Esophagus muscularis mucosa (tissue), 4 donors: ENCODE results near the gene PGM3. TPM values are rescaled to one million over a fixed set of nuclear protein-coding genes. Genes with fewer than 3 reads are reported as not detected.

ENCODE experiments used
- DNase-seq: peaks from one replicate; pipeline ENCODE4 v3.0.0-alpha.2; 2017; ENCODE audit errors: extremely low spot score
- H3K27ac ChIP-seq, 4 donors: fragments of 200-600 bp; sonication (generic); replicated peaks in 1 of 4; 1 replicate in 3 of 4; 2 replicates in 1 of 4; pipeline ENCODE4 v1.5.1; 2016 to 2019; ENCODE audit warnings: mild to moderate bottlenecking in 1 of 4
- H3K27me3 ChIP-seq, 4 donors: fragments of 200-600 bp; sonication (generic); one replicate each; pipeline versions ENCODE4 v1.5.1 to v1.6.0; 2016 to 2019
- H3K36me3 ChIP-seq, 4 donors: fragments of 200-600 bp; sonication (generic); one replicate each; pipeline ENCODE4 v1.5.1; 2016 to 2019
- H3K4me1 ChIP-seq, 4 donors: fragments of 200-600 bp; sonication (generic); one replicate each; pipeline ENCODE4 v1.5.1; 2016 to 2019
- H3K4me3 ChIP-seq, 4 donors: fragments of 200-600 bp; sonication (generic); 1 replicate in 2 of 4; 2 replicates in 2 of 4; pipeline ENCODE4 v1.5.1; 2016 to 2019; ENCODE audit warnings: mild to moderate bottlenecking in 4 of 4, moderate library complexity in 1 of 4
- H3K9me3 ChIP-seq, 4 donors: fragments of 200-600 bp; sonication (generic); 1 replicate in 3 of 4; 2 replicates in 1 of 4; pipeline ENCODE4 v1.5.1; 2016 to 2019
- EP300 ChIP-seq: sonication (generic); formaldehyde crosslinking; IDR thresholded peaks from one replicate; pipeline ENCODE4 v1.6.1; 2017; ENCODE audit warnings: antibody characterized with exemption
- POLR2A ChIP-seq: fragments of 450-650 bp; IDR thresholded peaks from one replicate; pipeline ENCODE4 v1.6.1; 2017; ENCODE audit warnings: antibody characterized with exemption, moderate library complexity, mild to moderate bottlenecking, low read depth
- POLR2AphosphoS5 ChIP-seq, 2 donors: sonication (generic); formaldehyde crosslinking; IDR thresholded peaks; one replicate each; pipeline ENCODE4 v1.6.1; 2017; ENCODE audit warnings: antibody characterized with exemption in 2 of 2
- WGBS: methylation state at CpG from one replicate; pipeline ENCODE4 v1.1.5; 2018; 5-methylcytosine and 5-hydroxymethylcytosine counted together
- intact Hi-C: fragments of 100-400 bp; cut with DNase I; formaldehyde crosslinking; loops from one replicate; pipeline ENCODE4 v1.15.1; 2023
- total RNA-seq, 4 donors: library from RNA; depleted of rRNA; stranded (reverse); fragments of >200 nt; gene quantifications; one replicate each; pipeline versions ENCODE4 v1.1.0 to v1.2.1, GENCODE V29; 2016
- TF ChIP-seq, protein P1 (sequence below), 3 experiments: fragments of 200-600 bp in 2 of 3; fragments of 450-650 bp in 1 of 3; sonication (generic) in 2 of 3; IDR thresholded peaks; one replicate each; pipeline ENCODE4 v1.5.1; 2017 to 2019; ENCODE audit warnings: antibody characterized with exemption in 3 of 3, mild to moderate bottlenecking in 2 of 3, moderate library complexity in 1 of 3

The PGM3 gene
- total RNA-seq, 4 donors from 2014 or later: 7.1 to 15.4 (median 8.9) TPM

DNA sequence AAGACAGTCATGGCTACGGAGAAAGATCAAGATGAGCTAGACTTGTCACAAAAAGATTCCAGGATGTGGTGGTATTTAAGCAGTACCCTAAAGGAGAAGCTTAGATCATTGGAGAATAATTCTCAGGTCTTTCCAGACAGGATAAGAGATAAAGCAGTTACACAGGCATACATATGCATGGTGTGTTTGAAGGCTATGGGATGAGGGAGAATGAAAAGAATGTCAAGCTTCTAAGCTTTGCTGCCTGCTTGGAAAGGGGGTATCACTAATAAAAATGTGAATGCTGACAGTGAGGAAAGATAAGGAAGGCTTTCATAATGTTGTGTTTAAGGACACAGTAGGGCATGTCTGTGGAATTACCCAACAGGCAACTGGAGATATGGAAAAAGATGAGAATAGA is 28.2 kb upstream of the PGM3 start:
- H3K27me3 ChIP-seq: no peaks in the 10 kb centered on the region
- intact Hi-C loops: loop anchor here (2.0 to 5.0 kb wide), 2 partner anchors 196 to 292 kb away; partner anchors contain the start of gene PRSS35
- whole genome bisulfite sequencing: 95% methylated on average over 1 of the region's 1 CpG
- H3K9me3 ChIP-seq: no peaks in the 10 kb centered on the region
- peaks cover 0 to 4% (median 0%) of the 10 kb centered on the region in 4 donors for H3K36me3 ChIP-seq
- peaks cover 0 to 5% (median 0%) of the 10 kb centered on the region in 4 donors for H3K4me1 ChIP-seq
- DNase-seq: no peak
- TF ChIP-seq, protein P1, sequence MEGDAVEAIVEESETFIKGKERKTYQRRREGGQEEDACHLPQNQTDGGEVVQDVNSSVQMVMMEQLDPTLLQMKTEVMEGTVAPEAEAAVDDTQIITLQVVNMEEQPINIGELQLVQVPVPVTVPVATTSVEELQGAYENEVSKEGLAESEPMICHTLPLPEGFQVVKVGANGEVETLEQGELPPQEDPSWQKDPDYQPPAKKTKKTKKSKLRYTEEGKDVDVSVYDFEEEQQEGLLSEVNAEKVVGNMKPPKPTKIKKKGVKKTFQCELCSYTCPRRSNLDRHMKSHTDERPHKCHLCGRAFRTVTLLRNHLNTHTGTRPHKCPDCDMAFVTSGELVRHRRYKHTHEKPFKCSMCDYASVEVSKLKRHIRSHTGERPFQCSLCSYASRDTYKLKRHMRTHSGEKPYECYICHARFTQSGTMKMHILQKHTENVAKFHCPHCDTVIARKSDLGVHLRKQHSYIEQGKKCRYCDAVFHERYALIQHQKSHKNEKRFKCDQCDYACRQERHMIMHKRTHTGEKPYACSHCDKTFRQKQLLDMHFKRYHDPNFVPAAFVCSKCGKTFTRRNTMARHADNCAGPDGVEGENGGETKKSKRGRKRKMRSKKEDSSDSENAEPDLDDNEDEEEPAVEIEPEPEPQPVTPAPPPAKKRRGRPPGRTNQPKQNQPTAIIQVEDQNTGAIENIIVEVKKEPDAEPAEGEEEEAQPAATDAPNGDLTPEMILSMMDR (IDR thresholded peaks at IDR 0.05): no peak
- TF ChIP-seq POLR2A: no peak
- no peak overlapping the region for H3K27ac ChIP-seq
- no peak overlapping the region for H3K4me3 ChIP-seq

DNA sequence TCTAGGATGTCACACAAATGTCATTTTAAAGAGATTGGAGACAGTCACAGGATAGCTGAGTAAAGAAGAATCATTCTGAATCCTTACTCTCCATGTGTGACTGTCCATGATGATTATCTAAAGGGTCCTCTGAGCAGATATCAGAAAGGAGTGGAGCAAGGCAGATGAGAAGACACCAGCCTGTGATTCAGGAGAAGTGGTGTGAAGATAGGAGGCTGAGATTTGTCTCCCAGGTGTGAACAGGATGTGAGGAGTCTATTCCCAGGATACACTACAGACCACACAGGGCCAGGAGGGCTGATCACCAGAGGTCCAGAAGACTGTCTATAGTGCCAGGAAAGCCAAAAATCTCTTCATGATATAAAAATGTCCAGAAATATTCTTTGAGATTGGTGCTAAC is 27.1 kb upstream of the PGM3 start:
- H3K4me3 ChIP-seq: no peak overlapping the region
- H3K27me3 ChIP-seq: no peaks in the 10 kb centered on the region
- TF ChIP-seq POLR2A: no peak
- TF ChIP-seq, protein P1 (IDR thresholded peaks at IDR 0.05): no peak
- no peak for TF ChIP-seq EP300
- no peak for TF ChIP-seq POLR2AphosphoS5 (IDR thresholded peaks at IDR 0.05)

DNA sequence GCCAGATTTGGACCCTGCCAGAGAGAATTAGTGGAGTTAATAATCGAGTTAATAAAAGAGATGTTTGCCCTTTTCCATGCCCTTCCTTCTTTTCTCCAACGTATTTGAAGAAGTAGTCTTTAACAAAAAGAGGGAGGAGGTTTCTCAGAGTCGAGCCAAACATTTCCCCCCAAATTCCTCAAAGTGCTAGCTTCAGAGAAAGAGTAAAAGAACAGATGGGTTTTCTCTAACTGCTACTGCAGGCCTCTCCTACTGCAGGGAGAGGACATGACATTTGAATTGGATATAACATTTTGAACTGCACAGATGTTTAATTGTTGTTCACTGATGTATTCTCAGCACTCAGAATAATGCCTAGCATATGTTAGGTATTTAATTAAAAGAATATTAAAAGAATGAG is 25.6 kb upstream of the PGM3 start:
- 49% methylated on average over 3 of the region's 3 CpGs for WGBS
- no peak overlapping the region for H3K27ac ChIP-seq
- peaks cover 0 to 4% (median 0%) of the 10 kb centered on the region in 4 donors for H3K36me3 ChIP-seq
- no peaks in the 10 kb centered on the region for H3K27me3 ChIP-seq
- H3K9me3 ChIP-seq: no peaks in the 10 kb centered on the region
- TF ChIP-seq, protein P1 (IDR thresholded peaks at IDR 0.05): no peak
- TF ChIP-seq EP300: no peak
- TF ChIP-seq POLR2AphosphoS5 (IDR thresholded peaks at IDR 0.05): no peak
- TF ChIP-seq POLR2A: no peak
- intact Hi-C loops: loop anchor here (5.0 kb wide), 1 partner anchor 151 kb away; the partner anchor contains the start of genes DOP1A and UBE3D
- no peaks in the 10 kb centered on the region for H3K4me1 ChIP-seq
- no peak overlapping the region for H3K4me3 ChIP-seq
- no peak for DNase-seq

More for the DNA sequence above, 27.1 kb upstream of the PGM3 start:
- no peak for DNase-seq
- Histone ChIP-seq H3K9me3 (no peaks in the 10 kb centered on the region), H3K4me1 (peaks cover 0 to under 1% (median 0%) of the 10 kb centered on the region in 4 donors), H3K36me3 (peaks cover 0 to 4% (median 0%) of the 10 kb centered on the region in 4 donors), H3K27ac (no peak overlapping the region)
- intact Hi-C loops: loop anchor here (2.0 to 5.0 kb wide), 2 partner anchors 197 to 293 kb away; partner anchors contain the start of gene PRSS35

DNA sequence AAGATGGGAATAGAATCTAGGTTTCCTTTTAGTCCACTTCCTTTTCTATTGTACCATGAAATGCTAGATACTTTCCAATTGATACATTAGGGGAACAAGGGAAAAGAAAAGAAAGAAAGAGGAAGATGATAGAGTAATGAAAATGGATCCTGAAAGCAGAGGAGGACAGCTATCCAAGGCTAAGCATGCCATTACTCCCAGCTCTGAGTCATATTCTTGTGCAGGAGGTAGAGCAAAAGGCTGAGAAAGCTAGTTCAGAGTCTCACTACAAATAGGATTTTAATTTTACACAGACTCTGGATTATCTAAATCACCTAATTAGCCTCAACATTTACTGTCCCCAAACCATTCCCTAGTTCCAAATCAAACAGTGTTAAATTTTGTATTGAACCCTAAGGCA is 23.7 kb upstream of the PGM3 start:
- Histone ChIP-seq H3K27ac (no peak overlapping the region), H3K36me3 (peaks cover 0 to 4% (median 0%) of the 10 kb centered on the region in 4 donors), H3K9me3 (no peaks in the 10 kb centered on the region), H3K27me3 (no peaks in the 10 kb centered on the region), H3K4me3 (no peak overlapping the region), H3K4me1 (no peaks in the 10 kb centered on the region)
- DNase-seq: no peak
- no peak for TF ChIP-seq EP300
- no peak for TF ChIP-seq POLR2A
- TF ChIP-seq, protein P1 (IDR thresholded peaks at IDR 0.05): no peak
- no peak for TF ChIP-seq POLR2AphosphoS5 (IDR thresholded peaks at IDR 0.05)
- intact Hi-C loops: loop anchor here (5.0 kb wide), 1 partner anchor 150 kb away; the partner anchor contains the start of genes DOP1A and UBE3D
